AG09309 (cell line): ENCODE measurements around the gene PTPRN2.

Experiments used
- DNase-seq: peaks from one replicate; pipeline ENCODE4 v3.0.0-alpha.2; 2010; ENCODE audit warnings: low read depth
- H3K4me3 ChIP-seq: 2 replicates; pipeline ENCODE4 v1.5.1; 2011; ENCODE audit warnings: mild to moderate bottlenecking, low read depth, low read length, moderate library complexity; ENCODE audit not compliant: control insufficient read depth
- CTCF ChIP-seq: IDR thresholded peaks from 2 replicates; pipeline ENCODE4 v1.5.1; 2011; ENCODE audit warnings: mild to moderate bottlenecking, low read depth, low read length, inconsistent platforms; ENCODE audit not compliant: insufficient read depth, control insufficient read depth; ENCODE audit errors: missing control alignments

Gene PTPRN2

GRCh38 chr7:157817433-157817832, 770.2 kb downstream of the PTPRN2 start:
- DNase-seq = no peak
- no peak for TF ChIP-seq CTCF
- no peak overlapping the region for H3K4me3 ChIP-seq

GRCh38 chr7:157816526-157817250, 770.9 kb downstream of the PTPRN2 start:
- H3K4me3 ChIP-seq = no peak overlapping the region
- TF ChIP-seq CTCF = no peak
- no peak for DNase-seq

GRCh38 chr7:157816086-157816485, 771.5 kb downstream of the PTPRN2 start:
- no peak overlapping the region for H3K4me3 ChIP-seq
- TF ChIP-seq CTCF = no peak
- no peak for DNase-seq

- no peak overlapping the region for H3K4me3 ChIP-seq
- no peak for DNase-seq
These were observed 772.0 kb downstream of the PTPRN2 start for GRCh38 chr7:157815706-157816022.

GRCh38 chr7:157814931-157815705, 772.5 kb downstream of the PTPRN2 start:
- no peak overlapping the region for H3K4me3 ChIP-seq
- no peak for DNase-seq
- TF ChIP-seq CTCF = no peak

More at GRCh38 chr7:157815706-157816022, 772.0 kb downstream of the PTPRN2 start:
- no peak for TF ChIP-seq CTCF

- DNase-seq = no peak
- no peak overlapping the region for H3K4me3 ChIP-seq
- no peak for TF ChIP-seq CTCF
These were observed 773.6 kb downstream of the PTPRN2 start for GRCh38 chr7:157813741-157814661.
